HG03439 (cell line): ENCODE data around the gene DDX1.

Source experiments
- ATAC-seq: cut with Tn5 transposase; IDR thresholded peaks from one replicate; pipeline ENCODE4 v1.9.1; 2021; ENCODE audit warnings: mild to moderate bottlenecking, moderate library complexity; ENCODE audit not compliant: unreplicated experiment

Gene DDX1

GRCh38 chr2:15642815-15643500 is 51.3 kb downstream of the DDX1 start:
- no peak for ATAC-seq

- no peak for ATAC-seq
Measured at GRCh38 chr2:15643791-15644585, 52.3 kb downstream of the DDX1 start.

GRCh38 chr2:15645300-15645699 is 53.6 kb downstream of the DDX1 start:
- ATAC-seq = no peak

GRCh38 chr2:15645720-15646385 is 54.2 kb downstream of the DDX1 start:
- ATAC-seq = no peak

- no peak for ATAC-seq
Measured at GRCh38 chr2:15646661-15647060, 55.0 kb downstream of the DDX1 start.

GRCh38 chr2:15647622-15648590 is 56.2 kb downstream of the DDX1 start:
- ATAC-seq = no peak

GRCh38 chr2:15648593-15649525 is 57.2 kb downstream of the DDX1 start:
- no peak for ATAC-seq

- ATAC-seq = no peak
Measured at GRCh38 chr2:15649561-15650255, 58.0 kb downstream of the DDX1 start.

GRCh38 chr2:15650616-15651366 is 59.1 kb downstream of the DDX1 start:
- ATAC-seq = no peak

- ATAC-seq = no peak
Measured at GRCh38 chr2:15651367-15651727, 59.7 kb downstream of the DDX1 start.

GRCh38 chr2:15652252-15652651 is 60.6 kb downstream of the DDX1 start:
- no peak for ATAC-seq

- no peak for ATAC-seq
Measured at GRCh38 chr2:15652801-15653200, 61.1 kb downstream of the DDX1 start.

GRCh38 chr2:15653806-15654726 is 62.4 kb downstream of the DDX1 start:
- ATAC-seq = no peak

GRCh38 chr2:15654727-15655073 is 63.0 kb downstream of the DDX1 start:
- ATAC-seq = no peak

GRCh38 chr2:15655123-15655887 is 63.6 kb downstream of the DDX1 start:
- no peak for ATAC-seq

- ATAC-seq = no peak
Measured at GRCh38 chr2:15656090-15656489, 64.4 kb downstream of the DDX1 start.

- no peak for ATAC-seq
Measured at GRCh38 chr2:15657759-15658158, 66.1 kb downstream of the DDX1 start.
